Thyroid gland (tissue), 4 donors: ENCODE results near the gene MOGAT3.

Source experiments
- CTCF ChIP-seq, 6 experiments: fragments of 200-600 bp in 3 of 6; fragments of 450-650 bp in 3 of 6; sonication (generic) in 3 of 6; IDR thresholded peaks; one replicate each; pipeline ENCODE4 v1.5.1; 2016 to 2019; ENCODE audit warnings: antibody characterized with exemption in 6 of 6, mild to moderate bottlenecking in 2 of 6, inconsistent platforms in 1 of 6, moderate library complexity in 1 of 6
- POLR2A ChIP-seq, 2 donors: fragments of 450-650 bp; IDR thresholded peaks; one replicate each; pipeline ENCODE4 v1.6.1; 2017; ENCODE audit warnings: antibody characterized with exemption in 2 of 2, mild to moderate bottlenecking in 2 of 2, moderate library complexity in 1 of 2

DNA sequence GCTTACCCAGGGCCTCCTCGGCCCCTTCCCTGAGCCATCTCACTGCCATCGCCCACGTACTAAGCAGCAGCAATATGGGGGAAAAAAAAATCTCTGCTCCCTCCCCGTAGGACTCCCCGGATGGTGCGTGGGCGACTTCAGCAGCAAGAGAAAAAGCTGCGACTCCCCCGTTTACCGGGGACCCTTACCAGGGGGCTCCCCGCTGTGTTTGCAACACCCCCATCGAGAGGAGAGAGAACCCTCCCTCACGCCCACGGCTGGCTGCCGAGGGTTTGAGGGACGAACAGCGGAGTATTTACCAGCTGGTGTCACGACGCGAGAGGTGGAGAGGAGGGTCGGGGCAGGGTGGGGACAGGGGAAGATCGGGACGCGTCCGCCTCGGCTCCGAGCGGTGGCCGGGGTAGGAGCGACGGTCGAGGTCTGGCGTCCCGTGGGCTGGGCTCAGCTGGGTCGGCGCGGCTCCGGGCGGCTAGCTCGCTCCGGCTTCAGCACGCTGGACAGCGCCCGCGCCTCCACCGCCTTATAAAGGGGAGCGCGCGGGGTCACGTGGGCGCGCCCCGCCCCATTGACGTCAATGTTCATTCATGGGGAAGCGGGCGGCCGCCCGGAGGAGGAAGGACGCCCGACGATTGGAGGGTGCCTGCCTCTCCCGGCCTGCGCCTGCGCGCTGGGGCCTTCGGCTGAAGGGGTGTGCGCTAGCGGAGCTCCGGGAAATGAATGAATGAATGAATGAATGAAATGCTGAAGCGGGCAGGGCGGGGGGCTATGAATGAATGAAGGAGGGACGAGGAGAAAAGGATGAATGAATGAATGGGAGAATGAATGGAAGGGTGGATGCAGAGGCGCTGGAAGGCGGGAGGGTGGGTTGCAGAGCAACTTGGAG lies 35.5 kb downstream of the MOGAT3 start, which contains the start of gene VGF:
- no peak for TF ChIP-seq POLR2A (IDR thresholded peaks at IDR 0.05)
- no peak for TF ChIP-seq CTCF (IDR thresholded peaks at IDR 0.05)
